PC-3 (cell line): Measurements from ENCODE around the gene SNRNP70. TPM values are rescaled to one million over a fixed set of nuclear protein-coding genes. Genes with fewer than 3 reads are reported as not detected.

Experiments
- ATAC-seq: fragments of 200-7000 bp; cut with Tn5 transposase; 2 replicates; pipeline ENCODE4 v1.9.1; 2020; ENCODE audit warnings: mild to moderate bottlenecking, moderate library complexity
- BruUV-seq: library from RNA; stranded (reverse); fragments of 400-500 nt; replicated peaks from 2 replicates; lab custom pipeline; 2021; lab: Mats Ljungman, UMichigan
- CTCF ChIA-PET: fragments of 300-600 bp; sonication (Branson Sonifier 250); formaldehyde crosslinking; loops from one replicate; lab custom pipeline; 2022; ENCODE audit warnings: antibody characterized with exemption; lab: Charles Lee
- POLR2A ChIA-PET: fragments of 300-600 bp; sonication (Branson Sonifier 250); formaldehyde crosslinking; loops from one replicate; lab custom pipeline; 2022; ENCODE audit warnings: antibody characterized with exemption; ENCODE audit not compliant: unreplicated experiment; lab: Charles Lee
- DNase-seq: peaks from one replicate; pipeline ENCODE4 v3.0.0-alpha.2; 2015
- H2AFZ ChIP-seq: fragments of 300-600 bp; sonication (generic); 2 replicates; pipeline ENCODE4 v1.6.0; 2016; ENCODE audit warnings: antibody characterized with exemption, low read length
- H3F3A ChIP-seq: fragments of 300-600 bp; sonication (generic); one replicate; pipeline ENCODE4 v1.6.0; 2017; ENCODE audit warnings: antibody characterized with exemption, low read length, control low read depth, mild to moderate bottlenecking; ENCODE audit not compliant: unreplicated experiment
- H3K27ac ChIP-seq: fragments of 300-600 bp; sonication (generic); 2 replicates; pipeline ENCODE4 v1.5.1; 2016; ENCODE audit warnings: mild to moderate bottlenecking, low read length
- H3K27me3 ChIP-seq: fragments of 300-600 bp; sonication (generic); 2 replicates; pipeline ENCODE4 v1.6.1; 2016; ENCODE audit warnings: low read length, mixed read lengths
- H3K36me3 ChIP-seq: fragments of 300-600 bp; sonication (generic); 2 replicates; pipeline ENCODE4 v1.6.1; 2016; ENCODE audit warnings: low read depth, mixed run types, low read length, mixed read lengths
- H3K4me1 ChIP-seq: fragments of 300-600 bp; sonication (generic); 2 replicates; pipeline ENCODE4 v1.5.1; 2016; ENCODE audit warnings: low read length; ENCODE audit not compliant: insufficient read depth
- H3K4me2 ChIP-seq: fragments of 300-600 bp; sonication (generic); 2 replicates; pipeline ENCODE4 v1.6.0; 2016; ENCODE audit warnings: low read length
- H3K4me3 ChIP-seq: fragments of 300-600 bp; sonication (generic); 2 replicates; pipeline ENCODE4 v1.5.1; 2016; ENCODE audit warnings: mild to moderate bottlenecking, low read length, mixed read lengths
- H3K79me2 ChIP-seq: fragments of 300-600 bp; sonication (generic); 2 replicates; pipeline ENCODE4 v1.6.1; 2017; ENCODE audit warnings: low read length, mixed read lengths
- H3K9ac ChIP-seq: fragments of 300-600 bp; sonication (generic); 2 replicates; pipeline ENCODE4 v1.6.0; 2016; ENCODE audit warnings: mild to moderate bottlenecking, low read length
- H3K9me2 ChIP-seq: fragments of 300-600 bp; sonication (generic); replicated peaks from 2 replicates; pipeline ENCODE4 v1.6.1; 2016; ENCODE audit warnings: mixed run types, low read length, mixed read lengths
- H3K9me3 ChIP-seq: fragments of 300-600 bp; sonication (generic); 2 replicates; pipeline ENCODE4 v1.6.1; 2016; ENCODE audit warnings: low read length, mixed read lengths
- H4K20me1 ChIP-seq: fragments of 300-600 bp; sonication (generic); 2 replicates; pipeline ENCODE4 v1.6.1; 2016; ENCODE audit warnings: low read length, mixed read lengths
- EZH2 ChIP-seq: fragments of 300-600 bp; sonication (generic); IDR thresholded peaks from one replicate; pipeline ENCODE4 v1.6.1; 2017; ENCODE audit warnings: antibody characterized with exemption, mild to moderate bottlenecking, low read length; ENCODE audit not compliant: unreplicated experiment
- EZH2phosphoT487 ChIP-seq: fragments of 300-600 bp; sonication (generic); IDR thresholded peaks from 2 replicates; pipeline ENCODE4 v1.6.1; 2018; ENCODE audit warnings: mild to moderate bottlenecking, antibody characterized with exemption, low read length, borderline replicate concordance
- intact Hi-C: fragments of 100-400 bp; cut with micrococcal nuclease; formaldehyde crosslinking; loops from 2 replicates; pipeline ENCODE4 v1.9.0; 2023
- total RNA-seq: library from RNA; depleted of rRNA; stranded (reverse); fragments of >200 nt; gene quantifications from 2 replicates; pipeline ENCODE4 v1.2.3, GENCODE V29; 2014
- TF ChIP-seq, protein P1 (sequence below): fragments of 300-600 bp; sonication (generic); conservative IDR thresholded peaks from 2 replicates; pipeline ENCODE4 v1.5.1; 2017; ENCODE audit warnings: antibody characterized with exemption, low read depth, mild to moderate bottlenecking, low read length

Gene SNRNP70
- total RNA-seq, 1 experiment from 2014 or later: 367 TPM

DNA sequence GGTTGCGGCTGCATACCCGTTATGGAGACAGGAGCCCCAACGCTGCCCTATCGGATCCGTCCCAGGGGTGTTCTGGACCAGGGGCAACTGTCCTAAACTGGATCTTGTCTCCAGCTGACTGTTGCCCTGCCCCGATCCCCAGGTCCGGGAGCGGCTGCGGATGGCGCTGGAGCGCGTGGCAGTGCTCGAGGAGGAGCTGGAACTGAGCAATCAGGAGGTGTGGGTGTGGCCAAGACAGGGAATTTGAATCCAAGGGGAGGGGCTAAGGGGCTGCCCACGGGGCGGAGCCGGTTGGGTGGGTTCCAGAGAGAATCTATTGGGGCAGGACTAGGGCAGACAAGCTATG, 44.0 kb downstream of the SNRNP70 start:
- intact Hi-C loops: loop anchor here (2.0 kb wide), 1 partner anchor 14 kb away; no protein-coding TSS in a partner anchor
- no peaks in the 10 kb centered on the region for H3K9me3 ChIP-seq
- no peak overlapping the region for H3K27ac ChIP-seq
- H3F3A ChIP-seq: no peaks in the 10 kb centered on the region
- no TSS peak for BruUV-seq
- H3K4me3 ChIP-seq: no peak overlapping the region
- no peak overlapping the region for H3K4me2 ChIP-seq
- no peak for DNase-seq
- no peaks in the 10 kb centered on the region for H3K79me2 ChIP-seq
- TF ChIP-seq EZH2phosphoT487 (no peak), EZH2 (no peak)
- TF ChIP-seq, protein P1, sequence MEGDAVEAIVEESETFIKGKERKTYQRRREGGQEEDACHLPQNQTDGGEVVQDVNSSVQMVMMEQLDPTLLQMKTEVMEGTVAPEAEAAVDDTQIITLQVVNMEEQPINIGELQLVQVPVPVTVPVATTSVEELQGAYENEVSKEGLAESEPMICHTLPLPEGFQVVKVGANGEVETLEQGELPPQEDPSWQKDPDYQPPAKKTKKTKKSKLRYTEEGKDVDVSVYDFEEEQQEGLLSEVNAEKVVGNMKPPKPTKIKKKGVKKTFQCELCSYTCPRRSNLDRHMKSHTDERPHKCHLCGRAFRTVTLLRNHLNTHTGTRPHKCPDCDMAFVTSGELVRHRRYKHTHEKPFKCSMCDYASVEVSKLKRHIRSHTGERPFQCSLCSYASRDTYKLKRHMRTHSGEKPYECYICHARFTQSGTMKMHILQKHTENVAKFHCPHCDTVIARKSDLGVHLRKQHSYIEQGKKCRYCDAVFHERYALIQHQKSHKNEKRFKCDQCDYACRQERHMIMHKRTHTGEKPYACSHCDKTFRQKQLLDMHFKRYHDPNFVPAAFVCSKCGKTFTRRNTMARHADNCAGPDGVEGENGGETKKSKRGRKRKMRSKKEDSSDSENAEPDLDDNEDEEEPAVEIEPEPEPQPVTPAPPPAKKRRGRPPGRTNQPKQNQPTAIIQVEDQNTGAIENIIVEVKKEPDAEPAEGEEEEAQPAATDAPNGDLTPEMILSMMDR: no peak
- CTCF ChIA-PET: no interaction called here
- H3K27me3 ChIP-seq: no peaks in the 10 kb centered on the region
- no peak overlapping the region for H2AFZ ChIP-seq
- H3K4me1 ChIP-seq: no peaks in the 10 kb centered on the region; the same call in none of the 2 replicates
- no peaks in the 10 kb centered on the region for H4K20me1 ChIP-seq
- no peak overlapping the region for H3K9ac ChIP-seq
- no peaks in the 10 kb centered on the region for H3K9me2 ChIP-seq
- POLR2A ChIA-PET: no interaction called here
- H3K36me3 ChIP-seq: no peaks in the 10 kb centered on the region
- no peak for ATAC-seq

DNA sequence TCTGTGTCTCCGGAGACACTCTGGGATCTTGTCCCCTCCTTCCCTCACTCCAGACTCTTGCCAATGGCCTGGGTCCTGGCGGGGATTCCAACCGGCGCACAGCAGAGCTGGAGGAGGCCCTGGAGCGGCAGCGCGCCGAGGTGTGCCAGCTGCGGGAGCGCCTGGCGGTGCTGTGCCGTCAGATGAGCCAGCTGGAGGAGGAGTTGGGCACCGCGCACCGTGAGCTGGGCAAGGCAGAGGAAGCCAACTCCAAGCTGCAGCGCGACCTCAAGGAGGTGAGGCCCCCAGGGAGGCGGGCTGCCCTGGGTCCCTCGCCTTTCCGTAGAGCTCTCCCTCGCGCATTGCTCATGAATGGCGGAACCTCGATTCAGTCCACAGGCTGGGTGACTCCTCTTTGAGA, 45.1 kb downstream of the SNRNP70 start:
- BruUV-seq: no TSS peak
- no peak for ATAC-seq
- no peaks in the 10 kb centered on the region; the same call in none of the 2 replicates for H3K4me1 ChIP-seq
- intact Hi-C loops: no loop called here
- H3K9me2 ChIP-seq: no peaks in the 10 kb centered on the region
- no peak overlapping the region for H3K4me2 ChIP-seq
- POLR2A ChIA-PET: no interaction called here
- DNase-seq: no peak
- no peak overlapping the region for H3K9ac ChIP-seq
- H3K9me3 ChIP-seq: no peaks in the 10 kb centered on the region
- CTCF ChIA-PET: no interaction called here
- H3K36me3 ChIP-seq: no peaks in the 10 kb centered on the region
- H3K4me3 ChIP-seq: no peak overlapping the region
- H3F3A ChIP-seq: no peaks in the 10 kb centered on the region
- H3K27ac ChIP-seq: no peak overlapping the region
- no peaks in the 10 kb centered on the region for H3K27me3 ChIP-seq
- no peaks in the 10 kb centered on the region for H4K20me1 ChIP-seq
- TF ChIP-seq EZH2 (no peak), EZH2phosphoT487 (no peak)
- TF ChIP-seq, protein P1: no peak
- no peak overlapping the region for H2AFZ ChIP-seq
- no peaks in the 10 kb centered on the region for H3K79me2 ChIP-seq

DNA sequence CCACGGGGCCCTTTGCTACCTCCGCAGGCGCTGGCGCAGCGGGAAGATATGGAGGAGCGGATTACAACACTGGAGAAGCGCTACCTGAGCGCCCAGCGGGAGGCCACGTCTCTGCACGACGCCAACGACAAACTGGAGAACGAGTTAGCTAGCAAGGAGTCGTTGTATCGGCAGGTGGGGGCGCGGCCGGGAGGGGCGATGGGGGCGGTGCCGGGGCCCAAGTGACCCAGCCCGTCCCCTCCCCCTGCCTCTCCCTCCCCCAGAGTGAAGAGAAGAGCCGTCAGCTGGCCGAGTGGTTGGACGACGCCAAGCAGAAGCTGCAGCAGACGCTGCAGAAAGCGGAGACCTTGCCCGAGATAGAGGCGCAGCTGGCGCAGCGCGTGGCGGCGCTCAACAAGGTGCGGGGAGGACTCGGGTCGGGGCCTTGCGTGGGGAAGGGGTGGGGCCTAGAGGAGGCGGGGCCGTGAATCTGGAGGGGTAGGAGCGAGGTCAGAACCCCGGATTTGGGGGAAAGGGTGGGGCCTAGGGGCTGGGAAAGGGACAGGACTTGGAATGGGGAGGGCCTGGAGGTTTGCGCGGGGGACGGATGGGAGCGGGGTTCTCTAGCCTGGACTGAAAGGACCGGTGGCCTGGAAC, 47.8 kb downstream of the SNRNP70 start:
- Histone ChIP-seq H3K4me1 (no peaks in the 10 kb centered on the region; the same call in 1 of the 2 replicates), H3K36me3 (no peaks in the 10 kb centered on the region), H3K9ac (no peak overlapping the region), H3K9me3 (no peaks in the 10 kb centered on the region), H3K27ac (no peak overlapping the region), H3K79me2 (no peaks in the 10 kb centered on the region), H4K20me1 (no peaks in the 10 kb centered on the region), H3F3A (no peaks in the 10 kb centered on the region), H3K4me3 (no peak overlapping the region), H2AFZ (no peak overlapping the region), H3K9me2 (no peaks in the 10 kb centered on the region), H3K27me3 (no peaks in the 10 kb centered on the region), H3K4me2 (no peak overlapping the region)
- ChIA-PET CTCF (no interaction called here), POLR2A (no interaction called here)
- intact Hi-C loops: no loop called here
- ATAC-seq: no peak
- DNase-seq: no peak
- TF ChIP-seq EZH2: no peak
- TF ChIP-seq, protein P1: no peak
- TF ChIP-seq EZH2phosphoT487: no peak
- no TSS peak for BruUV-seq
